Erythroblast (primary cell): ENCODE measurements around the gene ZNF284.

Experiments used
- GATA1 ChIP-seq: IDR thresholded peaks from 2 replicates; pipeline ENCODE4 v1.6.1; 2011; ENCODE audit warnings: low read depth, mild to moderate bottlenecking, control low read depth, low read length, moderate library complexity
- POLR2A ChIP-seq: IDR thresholded peaks from 2 replicates; pipeline ENCODE4 v1.6.1; 2011; ENCODE audit warnings: mild to moderate bottlenecking, low read length

DNA sequence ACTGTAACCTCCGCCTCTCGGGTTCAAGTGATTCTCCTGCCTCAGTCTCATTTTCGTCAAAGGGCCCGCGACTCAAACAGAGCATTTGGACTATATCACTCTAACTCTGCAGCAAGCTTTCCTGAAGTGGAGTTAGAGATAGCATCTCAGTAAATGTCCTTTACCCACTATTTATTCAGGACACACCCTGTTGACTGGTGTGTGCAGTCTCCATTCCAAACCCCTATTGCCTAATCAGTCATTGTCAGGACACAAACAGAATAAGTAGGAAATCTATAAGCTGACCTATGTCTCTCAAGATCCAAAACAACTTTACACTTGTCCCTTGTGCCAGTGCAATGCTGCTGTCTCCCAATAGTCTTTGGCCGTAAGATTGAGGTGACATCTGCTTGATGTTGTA is 45.3 kb upstream of the ZNF284 start:
- TF ChIP-seq POLR2A (no peak), GATA1 (no peak)
